ENCODE measurements around the gene KRTAP9-7. TPM values are rescaled to one million over a fixed set of nuclear protein-coding genes. Genes with fewer than 3 reads are reported as not detected.

The KRTAP9-7 gene
- total RNA-seq, 2 donors from 2014 or later, result not detected

GRCh38 chr17:41256291-41256685 is 19.2 kb upstream of the KRTAP9-7 start:
- H3K36me3 Mint-ChIP-seq (ENCODE audit: low read depth), result no peaks in the 10 kb centered on the region
- Histone ChIP-seq H3K4me1 (ENCODE audit: control insufficient read depth, insufficient read depth, low read length) (no peaks in the 10 kb centered on the region), H3K9ac (ENCODE audit: extremely low read depth, low read length, poor library complexity, severe bottlenecking) (no peak overlapping the region), H3K36me3 (ENCODE audit: control insufficient read depth, insufficient read depth, low read length) (no peaks in the 10 kb centered on the region), H3K4me3 (ENCODE audit: low read length) (no peak overlapping the region), H3K27me3 (ENCODE audit: control insufficient read depth, insufficient read depth, low read length, poor library complexity, severe bottlenecking) (peaks cover 58% of the 10 kb centered on the region), H3K9me3 (ENCODE audit: control insufficient read depth, low read length) (no peaks in the 10 kb centered on the region), H3K27ac (ENCODE audit: low read depth, low read length) (no peak overlapping the region)
- TF ChIP-seq, protein P1, sequence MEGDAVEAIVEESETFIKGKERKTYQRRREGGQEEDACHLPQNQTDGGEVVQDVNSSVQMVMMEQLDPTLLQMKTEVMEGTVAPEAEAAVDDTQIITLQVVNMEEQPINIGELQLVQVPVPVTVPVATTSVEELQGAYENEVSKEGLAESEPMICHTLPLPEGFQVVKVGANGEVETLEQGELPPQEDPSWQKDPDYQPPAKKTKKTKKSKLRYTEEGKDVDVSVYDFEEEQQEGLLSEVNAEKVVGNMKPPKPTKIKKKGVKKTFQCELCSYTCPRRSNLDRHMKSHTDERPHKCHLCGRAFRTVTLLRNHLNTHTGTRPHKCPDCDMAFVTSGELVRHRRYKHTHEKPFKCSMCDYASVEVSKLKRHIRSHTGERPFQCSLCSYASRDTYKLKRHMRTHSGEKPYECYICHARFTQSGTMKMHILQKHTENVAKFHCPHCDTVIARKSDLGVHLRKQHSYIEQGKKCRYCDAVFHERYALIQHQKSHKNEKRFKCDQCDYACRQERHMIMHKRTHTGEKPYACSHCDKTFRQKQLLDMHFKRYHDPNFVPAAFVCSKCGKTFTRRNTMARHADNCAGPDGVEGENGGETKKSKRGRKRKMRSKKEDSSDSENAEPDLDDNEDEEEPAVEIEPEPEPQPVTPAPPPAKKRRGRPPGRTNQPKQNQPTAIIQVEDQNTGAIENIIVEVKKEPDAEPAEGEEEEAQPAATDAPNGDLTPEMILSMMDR (conservative IDR thresholded peaks at IDR 0.05), result no peak
- no peaks in the 10 kb centered on the region for H3K9me3 Mint-ChIP-seq
- H3K27ac Mint-ChIP-seq, result no peak overlapping the region
- no peaks in the 10 kb centered on the region for H3K4me1 Mint-ChIP-seq
- peaks cover 44% of the 10 kb centered on the region for H3K27me3 Mint-ChIP-seq (ENCODE audit: insufficient read depth)
- DNase-seq, result no peak
- WGBS, 2 experiments (ENCODE audit: insufficient coverage in 1 of 2, insufficient read length in 1 of 2), result no CpG with 5 or more reads among the region's 1 CpG
- no peak overlapping the region for H3K4me3 Mint-ChIP-seq

DNA sequence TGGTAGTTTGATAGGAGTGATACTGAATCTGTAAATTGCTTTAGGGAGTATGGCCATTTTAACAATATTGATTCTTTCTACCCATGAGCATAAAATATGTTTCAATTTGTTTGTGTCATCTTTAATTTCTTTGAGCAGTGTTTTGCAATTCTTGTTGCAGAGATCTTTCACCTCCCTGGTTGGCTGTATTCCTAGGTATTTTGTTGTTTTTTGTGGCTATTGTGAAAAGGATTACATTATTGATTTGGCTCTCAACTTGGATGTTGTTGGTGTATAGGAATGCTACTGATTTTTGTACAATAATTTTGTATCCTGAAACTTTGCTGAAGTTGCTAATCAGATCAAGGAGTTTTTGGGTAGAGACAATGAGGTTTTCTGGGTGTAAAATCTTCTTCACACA is 17.1 kb upstream of the KRTAP9-7 start:
- Mint-ChIP-seq H3K27me3 (ENCODE audit: insufficient read depth) (peaks cover 45% of the 10 kb centered on the region), H3K4me1 (no peaks in the 10 kb centered on the region), H3K9me3 (no peaks in the 10 kb centered on the region), H3K4me3 (no peak overlapping the region), H3K27ac (no peak overlapping the region), H3K36me3 (ENCODE audit: low read depth) (no peaks in the 10 kb centered on the region)
- Histone ChIP-seq H3K9me3 (ENCODE audit: control insufficient read depth, low read length) (no peaks in the 10 kb centered on the region), H3K4me3 (ENCODE audit: low read length) (no peak overlapping the region), H3K4me1 (ENCODE audit: control insufficient read depth, insufficient read depth, low read length) (no peaks in the 10 kb centered on the region), H3K36me3 (ENCODE audit: control insufficient read depth, insufficient read depth, low read length) (no peaks in the 10 kb centered on the region), H3K27ac (ENCODE audit: low read depth, low read length) (no peak overlapping the region), H3K9ac (ENCODE audit: extremely low read depth, low read length, poor library complexity, severe bottlenecking) (no peak overlapping the region), H3K27me3 (ENCODE audit: control insufficient read depth, insufficient read depth, low read length, poor library complexity, severe bottlenecking) (peaks cover 39% of the 10 kb centered on the region)
- DNase-seq, result no peak
- TF ChIP-seq, protein P1 (conservative IDR thresholded peaks at IDR 0.05), result no peak

DNA sequence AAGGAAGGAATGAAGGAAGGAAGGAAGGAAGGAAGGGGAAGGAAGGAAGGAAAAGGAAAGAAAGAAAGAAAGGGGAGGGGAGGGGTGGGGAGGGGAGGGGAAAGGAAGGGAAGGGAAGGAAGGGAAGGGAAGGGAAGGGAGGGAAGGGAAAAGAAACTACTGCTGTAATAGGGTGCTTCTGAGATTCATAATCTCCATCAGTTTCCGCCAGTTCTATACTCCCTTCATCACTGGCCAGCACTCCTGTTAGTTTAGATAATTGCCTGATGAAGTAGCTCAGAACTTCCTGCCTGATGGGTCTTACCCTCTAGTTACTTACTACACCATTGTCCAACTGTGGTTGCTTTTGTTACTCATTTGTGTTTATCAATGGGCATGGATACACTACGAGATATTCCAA is 12.3 kb upstream of the KRTAP9-7 start:
- H3K4me1 ChIP-seq (ENCODE audit: control insufficient read depth, insufficient read depth, low read length), result no peaks in the 10 kb centered on the region
- H3K27ac Mint-ChIP-seq, result no peak overlapping the region
- H3K27me3 Mint-ChIP-seq (ENCODE audit: insufficient read depth), result peaks cover 30% of the 10 kb centered on the region
- TF ChIP-seq, protein P1 (conservative IDR thresholded peaks at IDR 0.05), result no peak
- H3K36me3 ChIP-seq (ENCODE audit: control insufficient read depth, insufficient read depth, low read length), result no peaks in the 10 kb centered on the region
- no peaks in the 10 kb centered on the region for H3K4me1 Mint-ChIP-seq
- H3K9ac ChIP-seq (ENCODE audit: extremely low read depth, low read length, poor library complexity, severe bottlenecking), result no peak overlapping the region
- H3K4me3 Mint-ChIP-seq, result no peak overlapping the region
- no peaks in the 10 kb centered on the region for H3K9me3 ChIP-seq (ENCODE audit: control insufficient read depth, low read length)
- H3K9me3 Mint-ChIP-seq, result no peaks in the 10 kb centered on the region
- peaks cover 31% of the 10 kb centered on the region for H3K27me3 ChIP-seq (ENCODE audit: control insufficient read depth, insufficient read depth, low read length, poor library complexity, severe bottlenecking)
- no peak overlapping the region for H3K4me3 ChIP-seq (ENCODE audit: low read length)
- no peak overlapping the region for H3K27ac ChIP-seq (ENCODE audit: low read depth, low read length)
- no peaks in the 10 kb centered on the region for H3K36me3 Mint-ChIP-seq (ENCODE audit: low read depth)
- no peak for DNase-seq
- WGBS, 2 experiments (ENCODE audit: insufficient coverage in 1 of 2, insufficient read length in 1 of 2), result 96% methylated on average over 1 of the region's 2 CpGs; no CpG with 5 or more reads in 1 of the 2 experiments

All from endodermal cell (in vitro differentiated cells).